Mucosa of gallbladder (tissue), 1 donor: ENCODE data around the gene DPP7. TPM values are rescaled to one million over a fixed set of nuclear protein-coding genes. Genes with fewer than 3 reads are reported as not detected.
"Not testable (repeated sequence)": the region's sequence is repeated elsewhere in the genome, so short reads cannot be mapped to it uniquely, and the experiment has no call there.

Experiments used
- DNase-seq: peaks from one replicate; pipeline ENCODE4 v3.0.0-alpha.2; 2020; ENCODE audit warnings: low spot score
- total RNA-seq: library from RNA; stranded (reverse); gene quantifications from one replicate; pipeline ENCODE4 v1.2.1, GENCODE V29; 2021
- donor health status: DM: no; HTN: no; CAD: no.

Gene DPP7
- total RNA-seq, 1 donor from 2014 or later, result 199 TPM

GRCh38 chr9:137070906-137071275, 43.6 kb downstream of the DPP7 start:
- no peak for DNase-seq

- peak; percentile 88 for DNase-seq
These were observed 44.2 kb downstream of the DPP7 start, which contains the start of gene SAPCD2 for GRCh38 chr9:137070201-137070905. Gene SAPCD2, minus strand, starts transcription at chr9:137070557. Its CDS starts 97 bp downstream, at chr9:137070460.

GRCh38 chr9:137069508-137070091, 44.9 kb downstream of the DPP7 start:
- DNase-seq, result no peak

GRCh38 chr9:137068539-137069507, 45.7 kb downstream of the DPP7 start:
- no peak for DNase-seq

GRCh38 chr9:137067860-137068538, 46.5 kb downstream of the DPP7 start:
- peak; percentile 82 for DNase-seq

- DNase-seq, result no peak
These were observed 48.3 kb downstream of the DPP7 start for GRCh38 chr9:137066096-137066861.

- DNase-seq, result no peak
These were observed 49.1 kb downstream of the DPP7 start for GRCh38 chr9:137065336-137065967.

GRCh38 chr9:137064880-137065164, 49.7 kb downstream of the DPP7 start:
- DNase-seq, result no peak

GRCh38 chr9:137064027-137064879, 50.3 kb downstream of the DPP7 start:
- DNase-seq, result peak; percentile 59

GRCh38 chr9:137063311-137064026, 51.1 kb downstream of the DPP7 start:
- DNase-seq, result no peak

GRCh38 chr9:137062798-137063197, 51.7 kb downstream of the DPP7 start:
- DNase-seq, result not testable (repeated sequence)

- no peak for DNase-seq
These were observed 52.1 kb downstream of the DPP7 start for GRCh38 chr9:137062384-137062783.

Other genes starting within 250 kb of the DPP7 start
- gene EDF1, start 248.4 kb downstream of the DPP7 start, total RNA-seq, result 342 TPM
- 19.6 TPM for gene TRAF2, start 228.2 kb downstream of the DPP7 start, total RNA-seq
- gene FBXW5, start 170.0 kb downstream of the DPP7 start, total RNA-seq, result 144 TPM
- 110 TPM for gene C8G, start 169.5 kb downstream of the DPP7 start, total RNA-seq
- gene LCN12, start 162.5 kb downstream of the DPP7 start, total RNA-seq, result 10.0 TPM
- gene PTGDS, start 137.2 kb downstream of the DPP7 start, total RNA-seq, result 481 TPM
- 0.92 TPM for gene LCNL1, start 131.7 kb downstream of the DPP7 start, total RNA-seq
- gene PAXX, start 122.3 kb downstream of the DPP7 start, total RNA-seq, result 51.2 TPM
- gene CLIC3, start 118.2 kb downstream of the DPP7 start, total RNA-seq, result 2.2 TPM
- 298 TPM for gene ABCA2, start 86.5 kb downstream of the DPP7 start, total RNA-seq
- 0.26 TPM for gene FUT7, start 82.6 kb downstream of the DPP7 start, total RNA-seq
- 376 TPM for gene NPDC1, start 68.6 kb downstream of the DPP7 start, total RNA-seq
- 41.1 TPM for gene ENTPD2, start 60.7 kb downstream of the DPP7 start, total RNA-seq
- gene SAPCD2, start 44.2 kb downstream of the DPP7 start, total RNA-seq, result 2.4 TPM
- gene UAP1L1, start 37.2 kb downstream of the DPP7 start, total RNA-seq, result 10.5 TPM
- gene MAN1B1, start 27.7 kb downstream of the DPP7 start, total RNA-seq, result 59.8 TPM
- 0.83 TPM for gene GRIN1, start 24.4 kb upstream of the DPP7 start, total RNA-seq
- gene LRRC26, start 55.3 kb upstream of the DPP7 start, total RNA-seq, result 0.43 TPM
- gene TMEM210, start 57.3 kb upstream of the DPP7 start, total RNA-seq, result not detected
- gene ANAPC2, start 73.8 kb upstream of the DPP7 start, total RNA-seq, result 64.6 TPM
- gene SSNA1, start 73.9 kb upstream of the DPP7 start, total RNA-seq, result 65.7 TPM
- gene TPRN, start 86.0 kb upstream of the DPP7 start, total RNA-seq, result 74.4 TPM
- 37.6 TPM for gene TMEM203, start 90.9 kb upstream of the DPP7 start, total RNA-seq
- 29.5 TPM for gene NDOR1, start 91.0 kb upstream of the DPP7 start, total RNA-seq
- 16.8 TPM for gene RNF208, start 107.5 kb upstream of the DPP7 start, total RNA-seq
- gene CYSRT1, start 110.4 kb upstream of the DPP7 start, total RNA-seq, result 0.78 TPM
- gene RNF224, start 112.8 kb upstream of the DPP7 start, total RNA-seq, result 0.95 TPM
- 0.49 TPM for gene SLC34A3, start 116.2 kb upstream of the DPP7 start, total RNA-seq
- gene TUBB4B, start 126.6 kb upstream of the DPP7 start, total RNA-seq, result 296 TPM
- gene STPG3, start 136.6 kb upstream of the DPP7 start, total RNA-seq, result not detected
- 61.2 TPM for gene NELFB, start 140.6 kb upstream of the DPP7 start, total RNA-seq
- gene TOR4A, start 163.0 kb upstream of the DPP7 start, total RNA-seq, result 61.6 TPM
- gene NRARP, start 187.5 kb upstream of the DPP7 start, total RNA-seq, result 124 TPM